GM12872 (cell line): ENCODE measurements around the gene MATK.

Experiments
- CTCF ChIP-seq: IDR thresholded peaks from 3 replicates; pipeline ENCODE4 v1.5.1; 2011; ENCODE audit warnings: low read depth, mild to moderate bottlenecking, low read length, moderate library complexity; ENCODE audit not compliant: insufficient read depth

MATK gene

GRCh38 chr19:3768015-3768747 lies 18.0 kb downstream of the MATK start:
- TF ChIP-seq CTCF: no peak

- no peak for TF ChIP-seq CTCF
Observed at GRCh38 chr19:3767050-3767449, 19.1 kb downstream of the MATK start.

DNA sequence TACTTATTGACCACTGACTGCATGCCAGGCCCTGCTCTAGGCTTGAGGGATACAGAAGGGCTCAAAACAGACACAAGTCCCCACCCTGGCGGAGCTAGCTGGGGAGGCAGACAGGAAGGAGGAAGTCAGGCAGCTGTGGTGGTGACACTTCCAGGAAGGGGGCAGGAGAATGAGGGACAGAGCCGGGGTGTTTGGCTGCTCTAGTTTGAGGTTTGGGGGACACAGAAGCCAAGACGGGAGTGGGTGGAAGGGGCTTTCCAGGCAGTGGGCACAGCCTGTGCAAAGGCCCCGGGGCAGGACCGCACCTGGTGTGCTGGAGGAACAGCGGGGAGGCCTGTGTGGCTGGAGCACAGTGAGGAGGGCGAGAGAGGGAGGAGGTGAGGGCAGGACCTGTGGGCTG lies 19.7 kb downstream of the MATK start:
- TF ChIP-seq CTCF: no peak

DNA sequence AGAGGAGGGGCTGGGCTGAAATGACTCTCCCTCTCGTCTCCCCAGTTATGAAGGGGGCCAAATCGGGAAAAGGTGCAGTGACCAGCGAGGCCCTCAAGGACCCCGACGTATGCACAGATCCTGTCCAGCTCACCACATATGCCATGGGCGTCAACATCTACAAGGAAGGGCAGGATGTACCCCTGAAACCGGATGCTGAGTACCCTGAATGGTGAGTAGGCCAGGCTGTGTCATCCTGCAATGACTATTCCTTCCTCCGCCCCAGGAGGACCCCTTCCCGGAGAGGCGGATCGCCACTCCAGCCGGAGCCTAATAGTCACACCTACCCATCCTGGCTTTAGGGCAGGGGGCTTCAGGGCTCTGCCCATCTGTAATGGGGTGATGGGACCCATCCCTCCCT lies 21.1 kb downstream of the MATK start:
- no peak for TF ChIP-seq CTCF

- TF ChIP-seq CTCF: no peak
Observed at GRCh38 chr19:3762501-3763459, 23.4 kb downstream of the MATK start, which contains the start of gene MRPL54. Gene MRPL54 (plus strand): TSS chr19:3762682. CDS start chr19:3762701, 19 bp downstream.

GRCh38 chr19:3762130-3762473 lies 24.1 kb downstream of the MATK start:
- TF ChIP-seq CTCF: no peak

DNA sequence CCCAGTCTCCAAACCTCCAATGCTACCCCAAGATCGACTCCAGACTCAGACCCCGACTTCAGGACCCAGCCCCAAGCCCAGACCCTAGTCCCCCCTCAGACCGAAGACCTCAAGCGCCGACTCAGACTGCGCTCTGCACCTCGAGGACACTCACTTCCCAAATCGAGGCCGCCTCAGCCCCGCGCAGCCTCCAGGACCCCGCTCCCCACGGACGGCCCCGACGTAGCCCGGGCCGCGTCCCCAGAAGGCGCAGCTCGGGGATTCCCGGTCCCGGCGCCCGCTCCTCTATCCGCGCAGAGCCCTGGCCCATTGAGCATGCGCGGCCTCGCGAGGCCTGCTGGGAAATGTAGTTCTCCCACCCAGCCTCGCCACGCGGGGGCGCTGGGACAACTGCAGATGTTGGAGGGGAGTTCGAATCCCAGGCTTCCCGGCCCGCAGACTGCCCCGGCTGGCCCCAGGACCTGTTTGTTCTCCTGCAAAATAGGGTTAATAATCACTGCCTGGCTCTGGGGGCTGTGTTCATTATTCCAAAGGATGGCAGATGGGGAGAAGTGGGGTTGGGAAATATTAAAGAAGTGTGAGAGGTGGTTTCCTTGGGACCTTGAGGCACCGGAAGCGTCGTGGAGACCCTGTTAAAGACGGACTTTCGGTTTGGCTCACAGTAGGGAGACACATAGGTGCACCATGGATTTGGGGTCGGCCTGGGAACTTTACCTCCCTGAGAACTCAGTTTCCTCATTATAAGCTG lies 24.6 kb downstream of the MATK start, which contains the start of gene APBA3:
APBA3 (minus strand) TSS at position 311 of the 748 bp plus-strand sequence. CDS start 1,428 bp downstream, outside the sequence.
- TF ChIP-seq CTCF: peak; percentile 71
